ENCODE measurements around the gene ZNF584.
"Not testable (repeated sequence)": the region's sequence is repeated elsewhere in the genome, so short reads cannot be mapped to it uniquely, and the experiment has no call there.

Gene ZNF584

DNA sequence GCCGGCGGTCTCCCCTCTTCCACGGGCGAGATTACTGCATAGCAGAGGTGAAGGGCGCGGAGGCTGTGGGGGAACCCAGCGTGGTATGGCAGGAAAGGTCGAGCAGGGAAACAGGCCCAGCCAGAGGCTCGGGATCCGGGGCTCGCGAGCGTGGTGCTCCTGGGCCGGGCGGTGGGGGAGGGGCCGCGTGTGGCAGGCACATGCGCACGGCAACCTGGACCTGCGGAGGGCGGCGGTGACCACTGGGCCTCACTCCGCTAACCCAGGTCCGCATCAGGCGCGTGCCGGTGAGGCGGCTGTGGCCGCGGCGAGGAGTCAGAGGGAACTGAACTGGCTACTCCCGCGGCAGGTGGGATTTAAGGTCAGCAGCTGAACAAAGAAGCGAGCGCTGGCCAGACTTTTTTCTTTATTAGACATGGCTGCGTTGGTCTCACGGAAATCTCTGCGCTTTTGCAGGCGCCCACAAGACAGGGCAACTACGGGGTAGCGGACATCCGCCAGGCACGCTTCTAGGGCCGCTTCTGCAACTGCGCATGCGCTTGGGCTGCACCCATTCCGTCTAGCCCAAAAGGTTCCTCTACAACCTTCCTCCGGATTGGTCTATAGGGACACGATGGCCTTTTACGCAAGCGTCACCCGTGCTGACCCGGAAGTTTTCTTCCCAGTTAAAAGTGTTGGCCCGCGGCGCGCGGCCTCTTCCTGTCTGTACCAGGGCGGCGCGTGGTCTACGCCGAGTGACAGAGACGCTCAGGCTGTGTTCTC is 21.7 kb upstream of the ZNF584 start, which contains the start of gene RPS5:
Gene RPS5 (plus strand): TSS at position 694 of the 762 bp plus-strand sequence. CDS start 869 bp downstream, outside the sequence.
- peak; percentile 89 for DNase-seq

GRCh38 chr19:58387338-58388174 is 20.9 kb upstream of the ZNF584 start:
- no peak for DNase-seq

DNA sequence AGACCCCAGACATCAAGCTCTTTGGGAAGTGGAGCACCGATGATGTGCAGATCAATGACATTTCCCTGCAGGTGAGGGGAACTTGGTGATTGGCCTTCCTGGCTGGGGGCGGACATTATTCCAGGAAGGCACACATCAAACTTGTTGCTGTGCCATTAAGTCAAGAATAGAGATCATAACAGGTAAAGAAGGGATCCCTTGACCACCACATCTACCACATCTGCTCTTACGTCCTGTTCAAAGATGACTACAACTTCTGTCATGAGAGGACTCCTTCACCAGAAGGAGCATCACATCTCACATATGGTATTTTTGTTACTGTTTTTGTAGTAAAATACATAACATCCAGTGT is 20.3 kb upstream of the ZNF584 start:
- no peak for DNase-seq

DNA sequence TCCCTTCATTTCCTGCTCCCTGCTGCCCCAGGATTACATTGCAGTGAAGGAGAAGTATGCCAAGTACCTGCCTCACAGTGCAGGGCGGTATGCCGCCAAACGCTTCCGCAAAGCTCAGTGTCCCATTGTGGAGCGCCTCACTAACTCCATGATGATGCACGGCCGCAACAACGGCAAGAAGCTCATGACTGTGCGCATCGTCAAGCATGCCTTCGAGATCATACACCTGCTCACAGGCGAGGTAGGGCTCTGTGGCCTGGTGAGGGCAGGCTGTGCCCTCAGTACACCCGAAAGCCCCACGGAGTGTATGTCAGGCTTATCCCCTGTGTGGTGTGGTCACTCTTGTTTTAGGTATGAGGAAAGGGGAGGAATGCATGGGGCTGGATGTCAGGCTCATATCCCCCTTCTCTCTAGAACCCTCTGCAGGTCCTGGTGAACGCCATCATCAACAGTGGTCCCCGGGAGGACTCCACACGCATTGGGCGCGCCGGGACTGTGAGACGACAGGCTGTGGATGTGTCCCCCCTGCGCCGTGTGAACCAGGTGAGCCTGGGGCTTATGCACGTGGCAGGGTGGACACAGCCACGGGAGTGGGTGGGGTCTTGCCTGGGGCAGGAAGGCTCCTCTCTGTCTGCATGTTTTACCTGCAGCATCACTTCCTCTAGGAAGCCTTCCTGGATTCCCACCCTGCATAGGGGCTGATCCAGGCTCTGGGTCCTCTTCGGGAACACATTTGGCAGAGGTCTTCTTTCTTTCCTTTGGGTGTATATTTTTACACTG is 15.3 kb upstream of the ZNF584 start:
- DNase-seq, result no peak

DNA sequence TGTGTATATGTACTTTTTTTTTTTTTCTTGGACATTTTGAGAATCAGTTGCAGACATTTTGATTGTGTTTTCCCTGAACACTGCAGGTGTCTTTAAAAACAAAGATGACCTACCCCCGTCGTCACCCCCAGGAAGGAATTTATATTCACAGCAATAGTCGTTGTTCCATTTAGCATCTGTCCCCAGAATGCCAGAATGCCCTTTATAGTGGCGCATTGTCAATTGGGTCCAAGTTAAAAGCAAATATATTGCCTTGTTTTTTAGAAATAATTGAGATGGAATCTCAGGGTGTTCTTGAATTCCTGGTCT is 14.8 kb upstream of the ZNF584 start:
- DNase-seq, result no peak

DNA sequence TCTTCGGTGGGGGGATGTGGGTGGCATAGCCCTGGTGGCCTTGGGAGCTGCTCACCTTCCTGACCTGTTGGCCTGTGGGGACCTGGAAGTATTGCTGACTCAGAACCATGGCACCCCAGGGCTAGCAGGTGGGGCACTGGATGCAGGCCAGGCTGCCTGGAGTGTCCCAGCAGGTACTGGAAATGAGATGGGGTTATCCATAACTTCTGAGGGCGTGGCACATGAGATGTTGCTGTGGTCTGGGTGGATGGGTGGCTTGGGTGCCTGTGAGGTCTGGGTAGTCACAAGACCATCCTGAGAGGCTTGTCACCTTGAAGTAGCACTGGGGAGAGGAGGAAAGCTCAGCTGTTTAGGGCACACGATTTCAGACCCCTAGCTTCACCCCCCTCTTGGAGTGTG is 13.6 kb upstream of the ZNF584 start:
- DNase-seq, result no peak

- no peak for DNase-seq
Measured at GRCh38 chr19:58395220-58395978, 13.1 kb upstream of the ZNF584 start, which contains the start of gene RNF225. RNF225 (plus strand) TSS chr19:58395656; CDS start chr19:58396090, 434 bp downstream.

GRCh38 chr19:58395979-58396627 is 12.3 kb upstream of the ZNF584 start:
- DNase-seq, result no peak

- no peak for DNase-seq
Measured at GRCh38 chr19:58396691-58397532, 11.5 kb upstream of the ZNF584 start.

DNA sequence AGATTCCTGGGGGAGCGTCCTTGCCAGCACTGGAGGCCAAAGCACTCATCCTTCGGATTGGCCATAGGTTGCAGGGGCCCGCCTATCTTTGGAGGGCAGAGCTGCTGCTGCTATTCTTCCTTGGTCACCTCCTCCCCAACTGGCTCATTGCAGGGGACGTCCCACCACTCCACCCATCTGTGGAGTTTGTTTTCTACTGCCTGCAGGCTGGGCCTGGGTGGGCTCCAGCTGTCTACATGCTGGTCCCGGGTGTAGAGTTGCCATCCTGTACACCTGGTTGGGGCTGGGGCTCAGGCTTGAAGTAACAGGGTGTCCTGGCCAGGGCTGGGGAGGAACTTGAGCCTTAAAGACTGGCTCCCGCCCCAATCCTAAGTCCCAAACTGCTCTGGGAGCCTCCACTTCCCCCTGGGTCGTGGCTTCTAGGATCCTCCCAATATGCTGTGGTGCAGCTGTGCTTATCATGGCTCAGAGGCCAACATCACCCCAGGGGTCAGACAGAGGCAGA is 10.9 kb upstream of the ZNF584 start:
- no peak for DNase-seq

DNA sequence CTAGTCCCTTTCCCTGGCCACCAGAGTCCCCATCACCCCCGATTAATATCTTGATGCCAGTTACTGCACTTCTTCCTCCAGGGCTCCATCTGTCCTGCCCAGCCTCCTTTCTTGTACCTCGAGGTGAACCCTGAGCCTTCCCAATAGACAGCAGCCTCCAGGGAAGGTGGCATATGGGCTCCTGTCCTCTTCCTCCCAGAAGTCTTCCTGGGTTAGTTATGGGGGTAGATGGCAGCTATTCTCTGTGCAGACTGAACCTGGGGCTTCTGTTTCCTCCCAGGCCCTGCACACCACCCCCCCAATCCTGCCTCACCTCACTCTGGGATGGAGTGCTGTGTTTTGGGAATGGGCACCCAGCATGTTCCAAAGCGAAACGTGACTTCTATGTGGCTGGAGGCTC is 10.4 kb upstream of the ZNF584 start:
- DNase-seq, result no peak

DNA sequence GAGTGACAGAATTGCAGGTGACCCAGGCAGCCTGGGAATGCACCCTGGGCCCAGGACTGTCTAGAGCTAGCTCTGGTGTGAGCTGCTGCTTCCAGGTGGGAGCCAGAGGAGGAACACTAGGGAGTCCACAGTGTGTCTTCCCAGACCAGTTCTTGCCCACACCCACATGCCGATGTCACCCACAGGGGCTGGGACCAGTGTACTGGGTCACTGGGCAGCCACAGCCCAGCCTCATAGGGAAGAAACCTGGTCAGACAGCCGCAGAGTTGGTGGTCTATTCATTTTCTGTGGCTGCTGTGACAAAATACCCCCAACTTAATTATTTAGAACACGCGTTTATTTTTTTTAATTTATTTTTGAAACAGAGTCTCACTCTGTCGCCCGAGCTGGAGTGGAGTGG is 9.9 kb upstream of the ZNF584 start:
- no peak for DNase-seq

DNA sequence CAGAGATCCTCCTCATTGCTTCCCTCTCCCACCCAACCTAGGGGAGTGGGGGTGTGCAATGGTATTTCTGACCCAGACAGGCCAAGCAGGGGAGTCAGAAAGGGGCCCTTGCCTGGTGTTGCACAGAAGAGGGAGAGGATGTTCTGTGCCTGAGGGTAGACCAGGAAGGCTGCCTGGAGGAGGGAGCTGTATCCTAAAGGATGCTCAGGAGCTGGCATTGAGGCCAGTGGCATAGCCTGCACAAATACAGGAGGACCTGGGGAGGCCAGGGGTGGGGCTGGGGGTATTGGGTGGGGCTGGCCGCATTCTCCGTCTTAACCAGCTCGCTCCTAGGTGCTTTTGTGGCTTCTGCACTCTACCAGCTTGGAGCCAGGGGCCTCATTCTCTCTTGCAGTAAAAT is 8.5 kb upstream of the ZNF584 start:
- no peak for DNase-seq

DNA sequence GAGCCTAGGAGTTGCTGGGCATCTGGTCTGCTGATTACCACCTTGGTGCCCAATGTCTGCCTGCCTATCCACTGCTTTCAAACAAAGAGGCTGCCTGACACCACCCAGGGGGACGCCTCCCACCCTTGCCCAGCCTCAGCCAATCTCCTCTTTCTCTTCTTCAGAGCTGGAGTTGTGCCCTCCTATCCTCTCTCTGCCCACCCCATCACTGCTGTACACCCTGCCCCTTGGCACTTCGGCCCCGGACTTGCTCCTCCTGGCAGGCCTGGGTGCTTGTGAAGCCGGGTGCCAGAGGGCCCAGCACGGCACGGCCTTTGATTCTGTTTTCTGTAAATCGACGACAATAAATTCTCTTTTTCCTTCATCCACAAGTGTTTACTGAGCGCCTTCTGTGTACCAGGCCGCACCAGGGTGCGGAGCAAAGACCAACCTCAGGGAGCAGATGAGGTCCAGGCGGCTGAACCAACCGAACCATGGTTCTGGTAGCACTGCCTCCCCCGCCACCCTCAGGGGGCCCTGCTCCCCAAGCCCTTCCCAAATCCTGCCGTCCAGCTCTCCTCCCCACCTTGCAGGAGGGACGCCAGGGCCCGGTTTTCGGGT is 8.0 kb upstream of the ZNF584 start:
- DNase-seq, result no peak

GRCh38 chr19:58400916-58401839 is 7.3 kb upstream of the ZNF584 start:
- peak; percentile 99 for DNase-seq

GRCh38 chr19:58401840-58402421 is 6.5 kb upstream of the ZNF584 start:
- no peak for DNase-seq

DNA sequence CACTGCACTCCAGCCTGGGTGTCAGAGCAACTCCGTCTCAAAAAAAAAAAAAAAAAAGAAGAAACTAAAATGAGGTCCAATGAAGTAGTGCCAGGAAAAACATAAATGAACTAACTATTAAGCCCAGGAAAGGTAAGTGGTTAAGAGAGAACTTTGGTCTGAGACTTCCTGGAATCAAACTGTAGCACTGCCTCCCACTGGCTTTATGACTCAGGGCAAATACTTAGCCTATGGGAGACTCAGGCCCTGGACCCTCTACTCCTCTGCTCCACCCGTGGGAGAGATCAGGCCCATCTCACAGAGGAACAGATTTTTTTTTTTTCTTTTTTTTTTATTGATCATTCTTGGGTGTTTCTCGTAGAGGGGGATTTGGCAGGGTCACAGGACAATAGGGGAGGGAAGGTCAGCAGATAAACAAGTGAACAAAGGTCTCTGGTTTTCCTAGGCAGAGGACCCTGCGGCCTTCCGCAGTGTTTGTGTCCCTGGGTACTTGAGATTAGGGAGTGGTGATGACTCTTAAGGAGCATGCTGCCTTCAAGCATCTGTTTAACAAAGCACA is 4.5 kb upstream of the ZNF584 start:
- not testable (repeated sequence) for DNase-seq

DNA sequence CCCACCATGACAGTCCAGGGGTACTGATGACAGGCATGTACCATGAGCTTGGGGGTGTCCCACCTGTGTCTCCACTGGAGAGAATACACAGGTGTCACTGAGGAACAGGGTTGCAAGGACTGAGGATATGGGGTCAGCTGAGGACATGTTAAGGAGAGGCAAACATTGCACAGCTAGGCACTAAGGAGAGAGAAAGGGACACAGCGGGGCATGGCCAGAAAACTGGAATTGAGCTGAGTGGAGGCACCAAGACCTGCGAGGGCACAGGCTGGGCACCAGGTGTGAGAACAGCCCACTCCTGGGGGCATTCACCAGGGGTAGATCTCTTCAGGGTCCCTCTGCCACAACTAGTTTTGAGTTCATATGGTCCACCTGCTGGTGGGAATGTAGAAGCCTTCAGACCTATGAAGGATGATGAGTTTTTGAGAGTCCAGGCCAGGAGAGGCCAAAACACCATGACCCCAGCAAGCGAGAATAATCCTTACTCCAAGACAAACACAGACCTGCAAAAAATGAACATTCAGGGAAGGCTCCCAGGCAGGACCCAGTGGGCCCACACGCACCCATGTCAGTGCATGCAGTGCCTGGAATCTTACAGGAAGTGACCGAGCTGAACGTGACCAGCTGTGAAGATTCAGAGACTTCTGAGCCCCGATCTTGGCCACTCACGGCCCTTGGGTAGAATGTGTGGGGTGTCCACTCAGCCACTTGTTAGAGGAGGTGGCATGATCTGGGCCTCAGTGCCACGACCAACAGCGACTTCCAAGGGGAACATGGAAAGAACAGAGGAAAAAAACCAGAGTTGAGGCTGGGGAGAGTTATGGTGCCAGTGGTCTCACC is 1.4 kb upstream of the ZNF584 start:
- DNase-seq, result no peak
